ENCODE results near the gene ABHD17B. TPM values are rescaled to one million over a fixed set of nuclear protein-coding genes. Genes with fewer than 3 reads are reported as not detected.
"Not testable (repeated sequence)": the region's sequence is repeated elsewhere in the genome, so short reads cannot be mapped to it uniquely, and the experiment has no call there.

Gene ABHD17B
- total RNA-seq, 1 donor from 2014 or later: 20.5 TPM

- intact Hi-C loops (cut with DNase I): loop anchor here (10.0 kb wide), 1 partner anchor 1649 kb away; the partner anchor contains the start of gene SMC5
- peaks cover 0 to 6% of the 10 kb centered on the region in 2 donors for H3K4me1 ChIP-seq
- DNase-seq (ENCODE audit: low spot score in 2 of 2): no peak
- H3K36me3 ChIP-seq: peaks cover 0 to 4% of the 10 kb centered on the region in 2 donors
- no peaks in the 10 kb centered on the region for H3K9me3 ChIP-seq
- no peak for TF ChIP-seq CTCF (IDR thresholded peaks at IDR 0.05)
- no peak overlapping the region for H3K27ac ChIP-seq
- no peaks in the 10 kb centered on the region for H3K27me3 ChIP-seq
- no peak overlapping the region for H3K4me3 ChIP-seq
Observed at GRCh38 chr9:71904076-71904475, 6.9 kb downstream of the ABHD17B start.

GRCh38 chr9:71901695-71902597, 9.0 kb downstream of the ABHD17B start:
- no peak for TF ChIP-seq CTCF (IDR thresholded peaks at IDR 0.05)
- Histone ChIP-seq H3K36me3 (peaks cover 0 to 4% of the 10 kb centered on the region in 2 donors), H3K27ac (no peak overlapping the region), H3K4me3 (no peak overlapping the region), H3K27me3 (no peaks in the 10 kb centered on the region), H3K4me1 (peaks cover 0 to 3% of the 10 kb centered on the region in 2 donors), H3K9me3 (no peaks in the 10 kb centered on the region)
- intact Hi-C loops (cut with DNase I): loop anchor here (10.0 kb wide), 1 partner anchor 1647 kb away; the partner anchor contains the start of gene SMC5
- no peak for DNase-seq (ENCODE audit: low spot score in 2 of 2)

- intact Hi-C loops (cut with DNase I); H3K27me3 ChIP-seq; H3K36me3 ChIP-seq; H3K4me1 ChIP-seq; H3K27ac ChIP-seq; H3K4me3 ChIP-seq; H3K9me3 ChIP-seq; DNase-seq (ENCODE audit: low spot score in 2 of 2): not testable (repeated sequence)
Observed at GRCh38 chr9:71898756-71899155, 12.2 kb downstream of the ABHD17B start.

GRCh38 chr9:71897577-71897976, 13.4 kb downstream of the ABHD17B start:
- DNase-seq (ENCODE audit: low spot score in 2 of 2): no peak
- intact Hi-C loops (cut with DNase I): no loop called here
- no peaks in the 10 kb centered on the region for H3K36me3 ChIP-seq
- no peaks in the 10 kb centered on the region for H3K9me3 ChIP-seq
- H3K27me3 ChIP-seq: no peaks in the 10 kb centered on the region
- H3K27ac ChIP-seq: no peak overlapping the region
- H3K4me3 ChIP-seq: no peak overlapping the region
- H3K4me1 ChIP-seq: peaks cover 0 to 8% of the 10 kb centered on the region in 2 donors
- TF ChIP-seq CTCF (IDR thresholded peaks at IDR 0.05): no peak

GRCh38 chr9:71896761-71897160, 14.2 kb downstream of the ABHD17B start:
- no peak overlapping the region for H3K27ac ChIP-seq
- no peaks in the 10 kb centered on the region for H3K9me3 ChIP-seq
- H3K4me1 ChIP-seq: peaks cover 0 to 8% of the 10 kb centered on the region in 2 donors
- no peak overlapping the region for H3K4me3 ChIP-seq
- TF ChIP-seq CTCF (IDR thresholded peaks at IDR 0.05): no peak
- DNase-seq (ENCODE audit: low spot score in 2 of 2): no peak
- no peaks in the 10 kb centered on the region for H3K36me3 ChIP-seq
- no peaks in the 10 kb centered on the region for H3K27me3 ChIP-seq
- intact Hi-C loops (cut with DNase I): no loop called here

- H3K4me1 ChIP-seq: peaks cover 0 to 8% of the 10 kb centered on the region in 2 donors
- DNase-seq (ENCODE audit: low spot score in 2 of 2): no peak
- no peaks in the 10 kb centered on the region for H3K36me3 ChIP-seq
- no peak overlapping the region for H3K27ac ChIP-seq
- intact Hi-C loops (cut with DNase I): no loop called here
- H3K4me3 ChIP-seq: no peak overlapping the region
- no peak for TF ChIP-seq CTCF (IDR thresholded peaks at IDR 0.05)
- H3K27me3 ChIP-seq: no peaks in the 10 kb centered on the region
- no peaks in the 10 kb centered on the region for H3K9me3 ChIP-seq
Observed at GRCh38 chr9:71895955-71896354, 15.0 kb downstream of the ABHD17B start.
